ENCODE data around the gene DHX8. TPM values are rescaled to one million over a fixed set of nuclear protein-coding genes. Genes with fewer than 3 reads are reported as not detected.

The DHX8 gene
- 10 to 100 TPM; 42.6 to 46.9 TPM for total RNA-seq

GRCh38 chr17:43483674-43484551 lies at the start of gene DHX8:
DHX8 (plus strand) TSS chr17:43483975; CDS start chr17:43484038, 63 bp downstream.
- intact Hi-C loops (cut with DNase I, micrococcal nuclease) = loop anchor here (1.0 to 5.0 kb wide), 11 partner anchors 62 to 662 kb away; partner anchors contain the start of genes ARL4D (in 2 of the 2), BECN1 (in 1 of the 2), ETV4 (in 1 of the 2) and TMEM101 (in 1 of the 2)
- no peaks in the 10 kb centered on the region for H3K9me3 Mint-ChIP-seq (ENCODE audit: low read depth)
- H3K4me1 Mint-ChIP-seq = peaks cover 19% of the 10 kb centered on the region
- ChIA-PET CTCF (interaction anchor here (0.5 to 6.8 kb wide), 48 partner anchors 9 to 1372 kb away, joined by 3 to 240 read pairs (median 4); partner anchors contain the start of genes ARL4D, NBR1, RPL27 and TMEM106A), POLR2A (interaction anchor here (0.6 to 3.5 kb wide), 15 partner anchors 12 to 527 kb away, joined by 3 to 72 read pairs (median 4); partner anchors contain the start of genes ARL4D and RPL27)
- peak; percentile 99 for DNase-seq
- no peaks in the 10 kb centered on the region for H3K27me3 Mint-ChIP-seq
- peak; percentile 94 for ATAC-seq
- H3K4me3 Mint-ChIP-seq = peak within 1 kb of the TSS; percentile 100
- H3K36me3 Mint-ChIP-seq (ENCODE audit: low read depth) = peaks cover 4% of the 10 kb centered on the region
- peak within 1 kb of the TSS; percentile 99 for H3K27ac Mint-ChIP-seq

GRCh38 chr17:43434902-43435319 lies 48.9 kb upstream of the DHX8 start:
- H3K4me3 Mint-ChIP-seq = no peak overlapping the region
- POLR2A ChIA-PET = no interaction called here
- no peak overlapping the region for H3K27ac Mint-ChIP-seq
- DNase-seq = no peak
- CTCF ChIA-PET = interaction anchor here (1.4 kb wide), 1 partner anchor 43 kb away, joined by 4 read pairs; no protein-coding TSS in a partner anchor
- H3K27me3 Mint-ChIP-seq = peaks cover 22% of the 10 kb centered on the region
- H3K9me3 Mint-ChIP-seq (ENCODE audit: low read depth) = no peaks in the 10 kb centered on the region
- no peaks in the 10 kb centered on the region for H3K4me1 Mint-ChIP-seq
- intact Hi-C loops (cut with DNase I, micrococcal nuclease) = no loop called here
- ATAC-seq = no peak
- H3K36me3 Mint-ChIP-seq (ENCODE audit: low read depth) = no peaks in the 10 kb centered on the region

DNA sequence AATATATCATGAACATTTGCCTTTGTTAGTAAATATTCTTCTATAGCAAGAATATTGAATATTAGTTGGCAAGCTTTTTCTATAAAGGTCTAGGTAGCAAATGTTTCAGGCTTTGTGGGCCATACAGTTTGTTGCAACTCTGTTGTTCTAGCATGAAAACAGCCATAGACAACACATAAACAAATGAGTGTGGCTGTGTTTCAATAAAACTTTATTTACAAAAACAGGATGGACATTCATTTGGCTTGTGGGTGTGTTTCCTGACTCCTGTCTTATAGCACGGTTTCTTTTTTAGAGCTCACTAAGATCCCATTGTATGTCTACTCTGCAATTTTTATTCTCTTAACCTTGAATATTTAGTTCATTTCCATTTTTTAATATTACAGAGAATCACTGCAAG lies 46.0 kb upstream of the DHX8 start:
- Mint-ChIP-seq H3K27ac (no peak overlapping the region), H3K4me3 (no peak overlapping the region), H3K27me3 (peaks cover 12% of the 10 kb centered on the region), H3K36me3 (ENCODE audit: low read depth) (no peaks in the 10 kb centered on the region), H3K9me3 (ENCODE audit: low read depth) (no peaks in the 10 kb centered on the region), H3K4me1 (no peaks in the 10 kb centered on the region)
- ChIA-PET POLR2A (no interaction called here), CTCF (interaction anchor here (1.2 kb wide), 1 partner anchor 13 kb away, joined by 3 read pairs; no protein-coding TSS in a partner anchor)
- intact Hi-C loops (cut with DNase I, micrococcal nuclease) = no loop called here
- ATAC-seq = no peak
- no peak for DNase-seq

DNA sequence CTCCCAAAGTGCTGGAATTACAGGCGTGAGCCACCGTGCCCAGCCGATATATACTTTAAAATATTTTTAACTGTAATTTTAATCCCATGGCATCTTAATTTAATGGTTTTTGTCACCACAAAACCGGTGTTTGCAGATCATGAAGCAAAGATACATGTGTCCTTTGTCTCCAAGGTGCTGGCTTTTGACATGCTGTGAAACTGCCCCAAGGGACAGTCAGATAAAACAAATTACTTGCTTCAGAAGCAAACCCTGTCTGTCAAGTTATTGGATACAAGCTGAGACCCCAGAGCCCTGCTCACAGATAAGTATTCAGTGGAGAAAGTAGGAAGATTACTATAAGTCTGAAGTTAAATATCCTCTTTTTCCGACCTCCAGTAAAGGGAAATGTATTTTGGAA lies 45.1 kb upstream of the DHX8 start:
- POLR2A ChIA-PET = no interaction called here

DNA sequence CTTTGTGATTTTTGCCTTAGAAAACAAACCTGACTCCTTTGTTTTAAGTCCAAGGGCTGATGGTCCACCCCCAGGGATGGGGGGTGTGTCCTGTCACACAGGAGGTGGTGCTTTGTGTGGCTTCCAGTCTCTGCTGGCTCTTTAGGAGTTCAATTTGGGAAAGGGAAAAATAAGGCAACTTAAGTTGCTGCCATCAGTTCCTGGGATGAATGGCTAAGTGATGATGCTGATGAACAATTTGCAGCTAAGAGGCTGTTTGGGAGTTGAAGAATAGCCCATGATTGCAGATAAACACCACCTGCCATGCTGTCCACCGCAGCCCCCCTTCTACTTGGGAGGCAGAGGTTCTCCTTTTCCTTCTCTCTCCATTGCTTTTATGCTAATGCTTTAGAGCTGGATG lies 44.7 kb upstream of the DHX8 start:
- intact Hi-C loops (cut with DNase I, micrococcal nuclease) = no loop called here
- no peak for ATAC-seq
- CTCF ChIA-PET = interaction anchor here (0.9 kb wide), 1 partner anchor 45 kb away, joined by 6 read pairs; no protein-coding TSS in a partner anchor
- DNase-seq = no peak
- H3K4me1 Mint-ChIP-seq = no peaks in the 10 kb centered on the region
- peaks cover 10% of the 10 kb centered on the region for H3K27me3 Mint-ChIP-seq
- H3K36me3 Mint-ChIP-seq (ENCODE audit: low read depth) = no peaks in the 10 kb centered on the region
- H3K4me3 Mint-ChIP-seq = no peak overlapping the region
- no peaks in the 10 kb centered on the region for H3K9me3 Mint-ChIP-seq (ENCODE audit: low read depth)
- no peak overlapping the region for H3K27ac Mint-ChIP-seq
- POLR2A ChIA-PET = interaction anchor here (0.6 kb wide), 1 partner anchor 15 kb away, joined by 3 read pairs; no protein-coding TSS in a partner anchor

More for the DNA sequence above, 45.1 kb upstream of the DHX8 start:
- Mint-ChIP-seq H3K27me3 (peaks cover 10% of the 10 kb centered on the region), H3K4me1 (no peaks in the 10 kb centered on the region), H3K36me3 (ENCODE audit: low read depth) (no peaks in the 10 kb centered on the region), H3K9me3 (ENCODE audit: low read depth) (no peaks in the 10 kb centered on the region), H3K27ac (no peak overlapping the region), H3K4me3 (no peak overlapping the region)
- DNase-seq (no peak), ATAC-seq (no peak)
- intact Hi-C loops (cut with DNase I, micrococcal nuclease) = no loop called here
- CTCF ChIA-PET = no interaction called here

- ChIA-PET CTCF (no interaction called here), POLR2A (no interaction called here)
- Mint-ChIP-seq H3K27ac (no peak overlapping the region), H3K27me3 (no peaks in the 10 kb centered on the region), H3K4me3 (no peak overlapping the region), H3K4me1 (no peaks in the 10 kb centered on the region), H3K36me3 (ENCODE audit: low read depth) (no peaks in the 10 kb centered on the region), H3K9me3 (ENCODE audit: low read depth) (no peaks in the 10 kb centered on the region)
- no peak for ATAC-seq
- intact Hi-C loops (cut with DNase I, micrococcal nuclease) = no loop called here
- no peak for DNase-seq
These were observed 41.1 kb upstream of the DHX8 start for GRCh38 chr17:43442711-43443110.

- ATAC-seq (no peak), DNase-seq (no peak)
- CTCF ChIA-PET = no interaction called here
- Mint-ChIP-seq H3K4me1 (no peaks in the 10 kb centered on the region), H3K27ac (no peak overlapping the region), H3K4me3 (no peak overlapping the region), H3K36me3 (ENCODE audit: low read depth) (no peaks in the 10 kb centered on the region), H3K9me3 (ENCODE audit: low read depth) (no peaks in the 10 kb centered on the region), H3K27me3 (no peaks in the 10 kb centered on the region)
- intact Hi-C loops (cut with DNase I, micrococcal nuclease) = no loop called here
- POLR2A ChIA-PET = no interaction called here
These were observed 40.4 kb upstream of the DHX8 start for GRCh38 chr17:43443381-43443780.

GRCh38 chr17:43444223-43445008 lies 39.4 kb upstream of the DHX8 start:
- Mint-ChIP-seq H3K4me1 (no peaks in the 10 kb centered on the region), H3K9me3 (ENCODE audit: low read depth) (no peaks in the 10 kb centered on the region), H3K36me3 (ENCODE audit: low read depth) (no peaks in the 10 kb centered on the region), H3K27ac (no peak overlapping the region), H3K4me3 (no peak overlapping the region), H3K27me3 (no peaks in the 10 kb centered on the region)
- no peak for ATAC-seq
- no peak for DNase-seq
- intact Hi-C loops (cut with DNase I, micrococcal nuclease) = no loop called here
- ChIA-PET POLR2A (no interaction called here), CTCF (interaction anchor here (1.0 kb wide), 1 partner anchor 40 kb away, joined by 4 read pairs; the partner anchor contains the start of gene DHX8)

- intact Hi-C loops (cut with DNase I, micrococcal nuclease) = no loop called here
- no peak for DNase-seq
- Mint-ChIP-seq H3K27ac (no peak overlapping the region), H3K36me3 (ENCODE audit: low read depth) (no peaks in the 10 kb centered on the region), H3K27me3 (no peaks in the 10 kb centered on the region), H3K9me3 (ENCODE audit: low read depth) (no peaks in the 10 kb centered on the region), H3K4me1 (no peaks in the 10 kb centered on the region), H3K4me3 (no peak overlapping the region)
- POLR2A ChIA-PET = no interaction called here
- CTCF ChIA-PET = interaction anchor here (1.0 kb wide), 1 partner anchor 39 kb away, joined by 4 read pairs; the partner anchor contains the start of gene DHX8
- ATAC-seq = no peak
These were observed 38.7 kb upstream of the DHX8 start for GRCh38 chr17:43445009-43445589.

DNA sequence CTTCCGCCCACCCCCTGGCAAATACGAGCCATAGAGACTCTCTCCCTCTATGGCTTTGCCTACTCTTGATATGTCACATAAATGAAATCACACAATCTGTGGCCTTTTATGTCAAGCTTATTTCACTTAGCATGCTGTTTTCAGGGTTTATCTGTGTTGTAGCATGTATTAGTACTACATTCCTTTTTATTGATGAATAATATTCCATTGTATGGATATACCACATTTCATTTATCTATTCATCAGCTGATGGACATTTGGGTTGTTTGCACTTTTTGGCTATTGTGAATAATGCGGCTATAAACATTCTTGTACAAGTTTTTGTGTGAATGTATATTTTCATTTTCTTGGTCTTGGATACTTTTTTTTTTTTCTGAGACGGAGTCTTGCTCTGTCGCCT lies 37.0 kb upstream of the DHX8 start:
- no peaks in the 10 kb centered on the region for H3K9me3 Mint-ChIP-seq (ENCODE audit: low read depth)
- no peaks in the 10 kb centered on the region for H3K27me3 Mint-ChIP-seq
- DNase-seq = no peak
- no peaks in the 10 kb centered on the region for H3K36me3 Mint-ChIP-seq (ENCODE audit: low read depth)
- intact Hi-C loops (cut with DNase I, micrococcal nuclease) = no loop called here
- ChIA-PET CTCF (no interaction called here), POLR2A (interaction anchor here (0.6 kb wide), 1 partner anchor 17 kb away, joined by 6 read pairs; no protein-coding TSS in a partner anchor)
- no peak overlapping the region for H3K4me3 Mint-ChIP-seq
- H3K27ac Mint-ChIP-seq = no peak overlapping the region
- no peak for ATAC-seq
- no peaks in the 10 kb centered on the region for H3K4me1 Mint-ChIP-seq

Data from activated CD4-positive, alpha-beta T cell treated with anti-CD3 and anti-CD28 coated beads for 36 hours (primary cell).